ENCODE results near the gene TRPM5. TPM values are rescaled to one million over a fixed set of nuclear protein-coding genes. Genes with fewer than 3 reads are reported as not detected.

Gene TRPM5
- total RNA-seq, 4 donors from 2014 or later = not detected

GRCh38 chr11:2397005-2397404, 47.3 kb downstream of the TRPM5 start:
- Histone ChIP-seq H3K4me3 (no peak overlapping the region), H3K4me1 (peaks cover 18 to 22% of the 10 kb centered on the region in 2 donors), H3K36me3 (peaks cover 0 to 27% of the 10 kb centered on the region in 2 donors), H3K9me3 (no peaks in the 10 kb centered on the region), H3K27me3 (no peaks in the 10 kb centered on the region), H3K27ac (no peak overlapping the region)
- no peak for DNase-seq
- intact Hi-C loops (cut with DNase I; ENCODE audit: low total_unique reads) = no loop called here
- in situ Hi-C loops (cut with MboI; ENCODE audit: low sequenced_read_pairs in 4 of 4) = no loop called here
- ATAC-seq = no peak
- TF ChIP-seq POLR2A (IDR thresholded peaks at IDR 0.05) = no peak
- TF ChIP-seq, protein P1, sequence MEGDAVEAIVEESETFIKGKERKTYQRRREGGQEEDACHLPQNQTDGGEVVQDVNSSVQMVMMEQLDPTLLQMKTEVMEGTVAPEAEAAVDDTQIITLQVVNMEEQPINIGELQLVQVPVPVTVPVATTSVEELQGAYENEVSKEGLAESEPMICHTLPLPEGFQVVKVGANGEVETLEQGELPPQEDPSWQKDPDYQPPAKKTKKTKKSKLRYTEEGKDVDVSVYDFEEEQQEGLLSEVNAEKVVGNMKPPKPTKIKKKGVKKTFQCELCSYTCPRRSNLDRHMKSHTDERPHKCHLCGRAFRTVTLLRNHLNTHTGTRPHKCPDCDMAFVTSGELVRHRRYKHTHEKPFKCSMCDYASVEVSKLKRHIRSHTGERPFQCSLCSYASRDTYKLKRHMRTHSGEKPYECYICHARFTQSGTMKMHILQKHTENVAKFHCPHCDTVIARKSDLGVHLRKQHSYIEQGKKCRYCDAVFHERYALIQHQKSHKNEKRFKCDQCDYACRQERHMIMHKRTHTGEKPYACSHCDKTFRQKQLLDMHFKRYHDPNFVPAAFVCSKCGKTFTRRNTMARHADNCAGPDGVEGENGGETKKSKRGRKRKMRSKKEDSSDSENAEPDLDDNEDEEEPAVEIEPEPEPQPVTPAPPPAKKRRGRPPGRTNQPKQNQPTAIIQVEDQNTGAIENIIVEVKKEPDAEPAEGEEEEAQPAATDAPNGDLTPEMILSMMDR (IDR thresholded peaks at IDR 0.05 in 4 of 5, conservative IDR thresholded peaks at IDR 0.05 in 1 of 5) = no peak

DNA sequence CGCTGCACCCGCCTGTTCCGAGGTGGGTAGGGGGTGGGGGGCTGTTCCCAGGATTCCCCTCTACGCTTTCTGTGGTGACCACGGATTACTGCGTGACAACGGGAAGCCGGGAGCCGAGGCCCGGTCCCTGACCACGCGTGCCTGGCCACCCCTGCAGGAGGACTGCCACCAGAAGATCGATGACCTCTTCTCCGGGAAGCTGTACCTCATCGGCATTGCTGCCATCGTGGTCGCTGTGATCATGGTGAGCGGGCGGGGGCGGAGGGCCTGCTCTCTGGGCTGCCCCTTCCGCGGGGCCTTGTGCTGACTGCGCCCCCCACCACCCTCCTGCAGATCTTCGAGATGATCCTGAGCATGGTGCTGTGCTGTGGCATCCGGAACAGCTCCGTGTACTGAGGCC, 47.8 kb downstream of the TRPM5 start:
- intact Hi-C loops (cut with DNase I; ENCODE audit: low total_unique reads) (no loop called here), in situ Hi-C loops (cut with MboI; ENCODE audit: low sequenced_read_pairs in 4 of 4) (no loop called here)
- Histone ChIP-seq H3K4me3 (no peak overlapping the region), H3K27ac (no peak overlapping the region), H3K4me1 (peaks cover 12 to 19% of the 10 kb centered on the region in 2 donors), H3K36me3 (peaks cover 0 to 27% of the 10 kb centered on the region in 2 donors), H3K27me3 (no peaks in the 10 kb centered on the region), H3K9me3 (no peaks in the 10 kb centered on the region)
- DNase-seq = no peak
- ATAC-seq = no peak
- TF ChIP-seq, protein P1 (IDR thresholded peaks at IDR 0.05 in 4 of 5, conservative IDR thresholded peaks at IDR 0.05 in 1 of 5) = no peak
- TF ChIP-seq POLR2A (IDR thresholded peaks at IDR 0.05) = no peak

- TF ChIP-seq POLR2A (IDR thresholded peaks at IDR 0.05) = no peak
- TF ChIP-seq, protein P1 (IDR thresholded peaks at IDR 0.05 in 4 of 5, conservative IDR thresholded peaks at IDR 0.05 in 1 of 5) = no peak
- no peaks in the 10 kb centered on the region for H3K9me3 ChIP-seq
- peaks cover 12 to 22% of the 10 kb centered on the region in 2 donors for H3K4me1 ChIP-seq
- H3K27ac ChIP-seq = no peak overlapping the region
- no peak overlapping the region for H3K4me3 ChIP-seq
- no peak for DNase-seq
- no peaks in the 10 kb centered on the region for H3K27me3 ChIP-seq
- peaks cover 0 to 27% of the 10 kb centered on the region in 2 donors for H3K36me3 ChIP-seq
- intact Hi-C loops (cut with DNase I; ENCODE audit: low total_unique reads) (no loop called here), in situ Hi-C loops (cut with MboI; ENCODE audit: low sequenced_read_pairs in 4 of 4) (no loop called here)
- ATAC-seq = no peak
Observed at GRCh38 chr11:2395856-2396255, 48.5 kb downstream of the TRPM5 start.

- ATAC-seq (no peak), DNase-seq (no peak)
- H3K27ac ChIP-seq = no peak overlapping the region
- H3K27me3 ChIP-seq = no peaks in the 10 kb centered on the region
- H3K4me3 ChIP-seq = no peak overlapping the region
- in situ Hi-C loops (cut with MboI; ENCODE audit: low sequenced_read_pairs in 4 of 4) = no loop called here
- H3K36me3 ChIP-seq = peaks cover 0 to 27% of the 10 kb centered on the region in 2 donors
- peaks cover 18 to 28% of the 10 kb centered on the region in 2 donors for H3K4me1 ChIP-seq
- TF ChIP-seq POLR2A (IDR thresholded peaks at IDR 0.05) = no peak
- TF ChIP-seq, protein P1 (IDR thresholded peaks at IDR 0.05 in 4 of 5, conservative IDR thresholded peaks at IDR 0.05 in 1 of 5) = no peak
- H3K9me3 ChIP-seq = no peaks in the 10 kb centered on the region
- intact Hi-C loops (cut with DNase I; ENCODE audit: low total_unique reads) = no loop called here
Observed at GRCh38 chr11:2395211-2395730, 49.0 kb downstream of the TRPM5 start.

DNA sequence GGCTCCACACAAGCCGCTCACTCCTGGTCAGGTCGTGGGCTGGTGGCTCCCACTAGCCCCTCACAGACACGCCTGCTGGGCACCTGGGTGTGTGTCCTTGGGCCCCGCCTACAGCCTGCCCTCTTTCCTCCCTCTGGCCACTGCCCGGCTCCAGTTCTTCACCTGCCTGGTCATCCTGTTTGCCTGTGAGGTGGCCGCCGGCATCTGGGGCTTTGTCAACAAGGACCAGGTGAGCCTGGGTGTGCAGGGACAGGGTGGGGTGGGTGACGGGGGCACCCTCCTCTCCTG, 49.6 kb downstream of the TRPM5 start:
- Histone ChIP-seq H3K27me3 (no peaks in the 10 kb centered on the region), H3K9me3 (no peaks in the 10 kb centered on the region), H3K4me1 (peaks cover 23 to 32% of the 10 kb centered on the region in 2 donors), H3K27ac (no peak overlapping the region), H3K4me3 (no peak overlapping the region), H3K36me3 (peaks cover 0 to 27% of the 10 kb centered on the region in 2 donors)
- in situ Hi-C loops (cut with MboI; ENCODE audit: low sequenced_read_pairs in 4 of 4) (no loop called here), intact Hi-C loops (cut with DNase I; ENCODE audit: low total_unique reads) (loop anchor here (5.0 kb wide), 1 partner anchor 648 kb away; no protein-coding TSS in a partner anchor)
- DNase-seq (no peak), ATAC-seq (no peak)
- TF ChIP-seq, protein P1 (IDR thresholded peaks at IDR 0.05 in 4 of 5, conservative IDR thresholded peaks at IDR 0.05 in 1 of 5) = no peak
- no peak for TF ChIP-seq POLR2A (IDR thresholded peaks at IDR 0.05)

Data from gastrocnemius medialis (tissue), 4 donors.